HEK293 (cell line): ENCODE results near the gene DAND5.
A peak's percentile ranks its signal among the peaks of the same experiment; 100 is the strongest.

Source experiments
- CTCF ChIA-PET: fragments of 350-600 bp; formaldehyde crosslinking; extraction: SDS; loops from one replicate; lab custom pipeline; 2021; ENCODE audit warnings: antibody characterized with exemption; lab: Yijun Ruan, JAX
- POLR2A ChIA-PET: fragments of 300-600 bp; formaldehyde crosslinking; extraction: SDS; loops from one replicate; lab custom pipeline; 2020; ENCODE audit warnings: antibody characterized with exemption, inconsistent platforms; lab: Yijun Ruan, JAX
- H3K27ac ChIP-seq: fragments of 200-500 bp; sonication (Bioruptor generic); 2 replicates; pipeline ENCODE4 v1.5.1; 2014; ENCODE audit warnings: low read depth, low read length, control low read depth, inconsistent platforms; ENCODE audit errors: extremely low read depth
- H3K36me3 ChIP-seq, 2 experiments: fragments of 200-500 bp in 1 of 2; sonication (Bioruptor generic) in 1 of 2; 1 replicate in 1 of 2; 2 replicates in 1 of 2; pipeline ENCODE4 v1.5.1; 2014 to 2017; ENCODE audit warnings: inconsistent platforms in 2 of 2, low read length in 2 of 2; ENCODE audit not compliant: control insufficient read depth in 2 of 2, insufficient read depth in 1 of 2
- H3K4me1 ChIP-seq: fragments of 200-500 bp; sonication (Bioruptor generic); 2 replicates; pipeline ENCODE4 v1.5.1; 2014; ENCODE audit warnings: mild to moderate bottlenecking, low read length, inconsistent platforms; ENCODE audit not compliant: control insufficient read depth, insufficient read depth
- H3K4me3 ChIP-seq: 2 replicates; pipeline ENCODE4 v1.5.1; 2011; ENCODE audit warnings: low read depth, mild to moderate bottlenecking, control low read depth, low read length, moderate library complexity
- H3K9me3 ChIP-seq: fragments of 200-500 bp; sonication (Bioruptor generic); 2 replicates; pipeline ENCODE4 v1.5.1; 2014; ENCODE audit warnings: low read depth, low read length, inconsistent platforms; ENCODE audit not compliant: control insufficient read depth, insufficient read depth
- EGR2 ChIP-seq: fragments of 450-650 bp; formaldehyde crosslinking; IDR thresholded peaks from 2 replicates; pipeline ENCODE4 v1.5.1; 2016; ENCODE audit warnings: low read depth, missing biosample characterization, missing genetic modification characterization
- HOXA7 ChIP-seq: sonication (generic); formaldehyde crosslinking; IDR thresholded peaks from 2 replicates; pipeline ENCODE4 v1.8.1; 2022; ENCODE audit warnings: missing genetic modification reagents, borderline replicate concordance
- KLF7 ChIP-seq: fragments of 450-650 bp; formaldehyde crosslinking; IDR thresholded peaks from 2 replicates; pipeline ENCODE4 v1.5.1; 2016; ENCODE audit warnings: missing biosample characterization, missing genetic modification characterization, borderline replicate concordance
- KLF9 ChIP-seq: fragments of 450-650 bp; formaldehyde crosslinking; IDR thresholded peaks from 2 replicates; pipeline ENCODE4 v1.5.1; 2016; ENCODE audit warnings: missing biosample characterization, missing genetic modification characterization, low read depth
- PRDM1 ChIP-seq: fragments of 450-650 bp; formaldehyde crosslinking; IDR thresholded peaks from 2 replicates; pipeline ENCODE4; 2016; ENCODE audit warnings: missing biosample characterization, missing genetic modification characterization
- ZBTB20 ChIP-seq: fragments of 450-650 bp; formaldehyde crosslinking; IDR thresholded peaks from 2 replicates; pipeline ENCODE4 v1.5.1; 2016; ENCODE audit warnings: missing biosample characterization, missing genetic modification characterization
- ZBTB21 ChIP-seq: fragments of 450-650 bp; formaldehyde crosslinking; IDR thresholded peaks from 2 replicates; pipeline ENCODE4 v1.5.1; 2017; ENCODE audit warnings: missing biosample characterization, missing genetic modification characterization
- ZFHX2 ChIP-seq: fragments of 450-650 bp; formaldehyde crosslinking; conservative IDR thresholded peaks from 2 replicates; pipeline ENCODE4 v1.5.1; 2016; ENCODE audit warnings: missing biosample characterization, missing genetic modification characterization
- ZNF157 ChIP-seq: fragments of 450-650 bp; formaldehyde crosslinking; IDR thresholded peaks from 2 replicates; pipeline ENCODE4 v1.5.1; 2016; ENCODE audit warnings: missing biosample characterization, missing genetic modification characterization
- ZNF214 ChIP-seq: fragments of 450-650 bp; formaldehyde crosslinking; IDR thresholded peaks from 2 replicates; pipeline ENCODE4 v1.5.1; 2017; ENCODE audit warnings: missing biosample characterization, mild to moderate bottlenecking, missing genetic modification characterization, borderline replicate concordance
- ZNF24 ChIP-seq: fragments of 450-650 bp; formaldehyde crosslinking; IDR thresholded peaks from 2 replicates; pipeline ENCODE4 v1.5.1; 2016; ENCODE audit warnings: missing biosample characterization, missing genetic modification characterization
- ZNF324 ChIP-seq: fragments of 450-650 bp; formaldehyde crosslinking; IDR thresholded peaks from 2 replicates; pipeline ENCODE4 v1.5.1; 2016; ENCODE audit warnings: missing biosample characterization, missing genetic modification characterization
- ZNF350 ChIP-seq: fragments of 450-650 bp; formaldehyde crosslinking; IDR thresholded peaks from 2 replicates; pipeline ENCODE4 v1.5.0; 2017; ENCODE audit warnings: missing biosample characterization, mild to moderate bottlenecking, missing genetic modification characterization
- ZNF501 ChIP-seq: fragments of 450-650 bp; formaldehyde crosslinking; IDR thresholded peaks from 2 replicates; pipeline ENCODE4 v1.5.1; 2016; ENCODE audit warnings: missing biosample characterization, missing genetic modification characterization
- ZNF521 ChIP-seq: fragments of 450-650 bp; formaldehyde crosslinking; IDR thresholded peaks from 2 replicates; pipeline ENCODE4 v1.5.1; 2017; ENCODE audit warnings: missing biosample characterization, mild to moderate bottlenecking, missing genetic modification characterization
- ZNF76 ChIP-seq: fragments of 450-650 bp; formaldehyde crosslinking; IDR thresholded peaks from 2 replicates; pipeline ENCODE4; 2016; ENCODE audit warnings: low read depth, missing biosample characterization, missing genetic modification characterization, borderline replicate concordance
- TF ChIP-seq, protein P1 (sequence below): fragments of 450-650 bp; formaldehyde crosslinking; IDR thresholded peaks from 2 replicates; pipeline ENCODE4 v1.5.1; 2016; ENCODE audit warnings: missing biosample characterization, missing genetic modification characterization
- TF ChIP-seq, protein P2 (sequence below): fragments of 450-650 bp; formaldehyde crosslinking; IDR thresholded peaks from 2 replicates; pipeline ENCODE4 v1.5.1; 2017; ENCODE audit warnings: missing biosample characterization, missing genetic modification characterization
- TF ChIP-seq, protein P3 (sequence below): fragments of 450-650 bp; formaldehyde crosslinking; IDR thresholded peaks from 2 replicates; pipeline ENCODE4 v1.5.1; 2016; ENCODE audit warnings: missing biosample characterization, missing genetic modification characterization
- TF ChIP-seq, protein P4 (sequence below): fragments of 450-650 bp; formaldehyde crosslinking; IDR thresholded peaks from 2 replicates; pipeline ENCODE4 v1.5.1; 2016; ENCODE audit warnings: missing biosample characterization, missing genetic modification characterization
- TF ChIP-seq, protein P5 (sequence below): fragments of 450-650 bp; formaldehyde crosslinking; IDR thresholded peaks from 2 replicates; pipeline ENCODE4 v1.5.1; 2017; ENCODE audit warnings: missing biosample characterization, missing genetic modification characterization
- TF ChIP-seq, protein P6 (sequence below): fragments of 450-650 bp; formaldehyde crosslinking; IDR thresholded peaks from 2 replicates; pipeline ENCODE4 v1.5.1; 2017; ENCODE audit warnings: missing biosample characterization, mild to moderate bottlenecking, missing genetic modification characterization, moderate library complexity
- TF ChIP-seq, protein P7 (sequence below): fragments of 450-650 bp; formaldehyde crosslinking; IDR thresholded peaks from 2 replicates; pipeline ENCODE4 v1.5.1; 2016; ENCODE audit warnings: missing biosample characterization, missing genetic modification characterization
- TF ChIP-seq, protein P8 (sequence below): fragments of 450-650 bp; formaldehyde crosslinking; IDR thresholded peaks from 2 replicates; pipeline ENCODE4 v1.5.1; 2016; ENCODE audit warnings: missing biosample characterization, missing genetic modification characterization

DAND5 gene

DNA sequence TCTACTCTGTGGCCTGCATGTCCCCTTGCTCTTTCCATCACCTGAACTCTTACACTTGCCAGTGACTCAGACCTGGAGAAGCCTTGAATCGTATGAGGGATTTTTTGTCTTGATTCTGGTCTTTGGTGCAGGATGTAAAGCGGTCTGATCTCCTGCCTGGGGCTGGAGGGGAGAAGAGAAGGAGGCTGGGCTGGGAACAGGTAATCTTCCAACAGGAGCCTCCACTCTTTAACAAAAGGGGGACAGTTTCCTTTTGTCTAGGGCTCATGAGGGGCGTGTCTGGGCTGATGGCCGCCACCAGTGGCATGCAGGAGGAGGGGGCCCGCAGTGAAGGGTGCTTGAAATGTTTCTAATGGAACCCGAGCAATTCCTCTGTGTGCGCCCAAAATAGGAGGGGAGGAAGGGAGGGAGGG lies 50.6 kb downstream of the DAND5 start (continued):
- TF ChIP-seq, protein P1, sequence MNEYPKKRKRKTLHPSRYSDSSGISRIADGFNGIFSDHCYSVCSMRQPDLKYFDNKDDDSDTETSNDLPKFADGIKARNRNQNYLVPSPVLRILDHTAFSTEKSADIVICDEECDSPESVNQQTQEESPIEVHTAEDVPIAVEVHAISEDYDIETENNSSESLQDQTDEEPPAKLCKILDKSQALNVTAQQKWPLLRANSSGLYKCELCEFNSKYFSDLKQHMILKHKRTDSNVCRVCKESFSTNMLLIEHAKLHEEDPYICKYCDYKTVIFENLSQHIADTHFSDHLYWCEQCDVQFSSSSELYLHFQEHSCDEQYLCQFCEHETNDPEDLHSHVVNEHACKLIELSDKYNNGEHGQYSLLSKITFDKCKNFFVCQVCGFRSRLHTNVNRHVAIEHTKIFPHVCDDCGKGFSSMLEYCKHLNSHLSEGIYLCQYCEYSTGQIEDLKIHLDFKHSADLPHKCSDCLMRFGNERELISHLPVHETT (tag by site-specific recombination), result no peak
- TF ChIP-seq ZNF214 (tag by site-specific recombination) (no peak), HOXA7 (CRISPR knock-in tag) (no peak), PRDM1 (no peak)
- TF ChIP-seq, protein P2, sequence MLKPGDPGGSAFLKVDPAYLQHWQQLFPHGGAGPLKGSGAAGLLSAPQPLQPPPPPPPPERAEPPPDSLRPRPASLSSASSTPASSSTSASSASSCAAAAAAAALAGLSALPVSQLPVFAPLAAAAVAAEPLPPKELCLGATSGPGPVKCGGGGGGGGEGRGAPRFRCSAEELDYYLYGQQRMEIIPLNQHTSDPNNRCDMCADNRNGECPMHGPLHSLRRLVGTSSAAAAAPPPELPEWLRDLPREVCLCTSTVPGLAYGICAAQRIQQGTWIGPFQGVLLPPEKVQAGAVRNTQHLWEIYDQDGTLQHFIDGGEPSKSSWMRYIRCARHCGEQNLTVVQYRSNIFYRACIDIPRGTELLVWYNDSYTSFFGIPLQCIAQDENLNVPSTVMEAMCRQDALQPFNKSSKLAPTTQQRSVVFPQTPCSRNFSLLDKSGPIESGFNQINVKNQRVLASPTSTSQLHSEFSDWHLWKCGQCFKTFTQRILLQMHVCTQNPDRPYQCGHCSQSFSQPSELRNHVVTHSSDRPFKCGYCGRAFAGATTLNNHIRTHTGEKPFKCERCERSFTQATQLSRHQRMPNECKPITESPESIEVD, result no peak
- TF ChIP-seq, all 188 proteins: peak for 0

DNA sequence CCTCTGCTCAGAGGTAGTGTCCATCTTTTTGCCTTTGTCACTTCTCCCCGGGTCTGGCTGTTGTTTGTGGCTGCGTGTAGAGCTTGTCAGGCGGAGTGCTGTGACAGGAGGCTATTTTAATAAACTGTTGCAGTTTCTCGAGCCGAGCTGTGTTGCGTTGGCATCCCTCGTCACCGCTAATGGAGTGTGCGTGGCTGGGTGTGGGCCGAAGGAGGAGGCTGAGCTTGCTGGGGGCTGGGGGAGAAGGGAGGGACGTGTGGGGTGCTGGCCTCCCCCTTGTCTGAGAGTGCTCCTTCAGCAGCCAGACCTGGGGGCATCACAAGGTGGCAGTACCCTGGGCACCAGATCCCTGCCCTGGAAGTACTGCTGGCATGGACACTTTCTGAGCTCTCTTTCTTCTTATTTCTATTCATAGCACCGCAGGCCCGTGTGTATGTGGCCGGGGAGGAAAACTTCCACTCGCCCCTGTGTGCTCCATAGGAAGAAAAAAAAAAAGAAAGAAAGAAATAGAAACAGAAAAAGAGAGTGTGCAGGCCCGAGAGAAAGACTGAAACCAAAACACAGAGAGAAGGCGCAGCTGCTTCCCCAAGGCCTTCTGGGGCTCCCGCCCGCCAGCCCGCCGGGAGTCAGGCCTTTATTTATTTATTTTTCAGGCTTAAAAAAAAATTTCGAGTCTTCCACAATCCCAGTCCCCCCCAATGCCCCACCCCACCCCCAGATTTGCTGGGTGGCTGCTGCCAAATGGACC lies 52.9 kb downstream of the DAND5 start:
- Histone ChIP-seq H3K4me1 (peaks cover 14% of the 10 kb centered on the region), H3K4me3 (no peak overlapping the region), H3K9me3 (no peaks in the 10 kb centered on the region), H3K27ac (0 out of 2 replicates have a peak overlapping the region, but pooled peaks have one; percentile 5), H3K36me3 (no peaks in the 10 kb centered on the region)
- POLR2A ChIA-PET, result no interaction called here
- CTCF ChIA-PET, result interaction anchor here (1.0 to 2.7 kb wide), 5 partner anchors 10 to 244 kb away, joined by 4 to 12 read pairs (median 5); no protein-coding TSS in a partner anchor
- TF ChIP-seq, protein P3, sequence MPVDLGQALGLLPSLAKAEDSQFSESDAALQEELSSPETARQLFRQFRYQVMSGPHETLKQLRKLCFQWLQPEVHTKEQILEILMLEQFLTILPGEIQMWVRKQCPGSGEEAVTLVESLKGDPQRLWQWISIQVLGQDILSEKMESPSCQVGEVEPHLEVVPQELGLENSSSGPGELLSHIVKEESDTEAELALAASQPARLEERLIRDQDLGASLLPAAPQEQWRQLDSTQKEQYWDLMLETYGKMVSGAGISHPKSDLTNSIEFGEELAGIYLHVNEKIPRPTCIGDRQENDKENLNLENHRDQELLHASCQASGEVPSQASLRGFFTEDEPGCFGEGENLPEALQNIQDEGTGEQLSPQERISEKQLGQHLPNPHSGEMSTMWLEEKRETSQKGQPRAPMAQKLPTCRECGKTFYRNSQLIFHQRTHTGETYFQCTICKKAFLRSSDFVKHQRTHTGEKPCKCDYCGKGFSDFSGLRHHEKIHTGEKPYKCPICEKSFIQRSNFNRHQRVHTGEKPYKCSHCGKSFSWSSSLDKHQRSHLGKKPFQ (tag by site-specific recombination), result no peak
- TF ChIP-seq, protein P4, sequence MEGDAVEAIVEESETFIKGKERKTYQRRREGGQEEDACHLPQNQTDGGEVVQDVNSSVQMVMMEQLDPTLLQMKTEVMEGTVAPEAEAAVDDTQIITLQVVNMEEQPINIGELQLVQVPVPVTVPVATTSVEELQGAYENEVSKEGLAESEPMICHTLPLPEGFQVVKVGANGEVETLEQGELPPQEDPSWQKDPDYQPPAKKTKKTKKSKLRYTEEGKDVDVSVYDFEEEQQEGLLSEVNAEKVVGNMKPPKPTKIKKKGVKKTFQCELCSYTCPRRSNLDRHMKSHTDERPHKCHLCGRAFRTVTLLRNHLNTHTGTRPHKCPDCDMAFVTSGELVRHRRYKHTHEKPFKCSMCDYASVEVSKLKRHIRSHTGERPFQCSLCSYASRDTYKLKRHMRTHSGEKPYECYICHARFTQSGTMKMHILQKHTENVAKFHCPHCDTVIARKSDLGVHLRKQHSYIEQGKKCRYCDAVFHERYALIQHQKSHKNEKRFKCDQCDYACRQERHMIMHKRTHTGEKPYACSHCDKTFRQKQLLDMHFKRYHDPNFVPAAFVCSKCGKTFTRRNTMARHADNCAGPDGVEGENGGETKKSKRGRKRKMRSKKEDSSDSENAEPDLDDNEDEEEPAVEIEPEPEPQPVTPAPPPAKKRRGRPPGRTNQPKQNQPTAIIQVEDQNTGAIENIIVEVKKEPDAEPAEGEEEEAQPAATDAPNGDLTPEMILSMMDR, result no peak
- TF ChIP-seq ZNF76 (no peak), ZNF521 (tag by site-specific recombination) (no peak), EGR2 (0 out of 2 replicates have a peak, but pooled peaks have one; percentile 14), ZNF157 (tag by site-specific recombination) (no peak), ZFHX2 (peak; percentile 15; the same call in 1 of the 2 replicates), ZNF24 (tag by site-specific recombination) (no peak), KLF9 (tag by site-specific recombination) (no peak), KLF7 (tag by site-specific recombination) (no peak), ZBTB20 (tag by site-specific recombination) (peak; percentile 32; the same call in 1 of the 2 replicates), ZNF350 (tag by site-specific recombination) (no peak), ZBTB21 (tag by site-specific recombination) (no peak), ZNF324 (tag by site-specific recombination) (no peak), ZNF501 (tag by site-specific recombination) (no peak)
- TF ChIP-seq, protein P5, sequence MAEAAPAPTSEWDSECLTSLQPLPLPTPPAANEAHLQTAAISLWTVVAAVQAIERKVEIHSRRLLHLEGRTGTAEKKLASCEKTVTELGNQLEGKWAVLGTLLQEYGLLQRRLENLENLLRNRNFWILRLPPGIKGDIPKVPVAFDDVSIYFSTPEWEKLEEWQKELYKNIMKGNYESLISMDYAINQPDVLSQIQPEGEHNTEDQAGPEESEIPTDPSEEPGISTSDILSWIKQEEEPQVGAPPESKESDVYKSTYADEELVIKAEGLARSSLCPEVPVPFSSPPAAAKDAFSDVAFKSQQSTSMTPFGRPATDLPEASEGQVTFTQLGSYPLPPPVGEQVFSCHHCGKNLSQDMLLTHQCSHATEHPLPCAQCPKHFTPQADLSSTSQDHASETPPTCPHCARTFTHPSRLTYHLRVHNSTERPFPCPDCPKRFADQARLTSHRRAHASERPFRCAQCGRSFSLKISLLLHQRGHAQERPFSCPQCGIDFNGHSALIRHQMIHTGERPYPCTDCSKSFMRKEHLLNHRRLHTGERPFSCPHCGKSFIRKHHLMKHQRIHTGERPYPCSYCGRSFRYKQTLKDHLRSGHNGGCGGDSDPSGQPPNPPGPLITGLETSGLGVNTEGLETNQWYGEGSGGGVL (tag by site-specific recombination), result no peak
- TF ChIP-seq, protein P6, sequence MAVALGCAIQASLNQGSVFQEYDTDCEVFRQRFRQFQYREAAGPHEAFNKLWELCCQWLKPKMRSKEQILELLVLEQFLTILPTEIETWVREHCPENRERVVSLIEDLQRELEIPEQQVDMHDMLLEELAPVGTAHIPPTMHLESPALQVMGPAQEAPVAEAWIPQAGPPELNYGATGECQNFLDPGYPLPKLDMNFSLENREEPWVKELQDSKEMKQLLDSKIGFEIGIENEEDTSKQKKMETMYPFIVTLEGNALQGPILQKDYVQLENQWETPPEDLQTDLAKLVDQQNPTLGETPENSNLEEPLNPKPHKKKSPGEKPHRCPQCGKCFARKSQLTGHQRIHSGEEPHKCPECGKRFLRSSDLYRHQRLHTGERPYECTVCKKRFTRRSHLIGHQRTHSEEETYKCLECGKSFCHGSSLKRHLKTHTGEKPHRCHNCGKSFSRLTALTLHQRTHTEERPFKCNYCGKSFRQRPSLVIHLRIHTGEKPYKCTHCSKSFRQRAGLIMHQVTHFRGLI (tag by site-specific recombination), result no peak
- TF ChIP-seq, protein P7, sequence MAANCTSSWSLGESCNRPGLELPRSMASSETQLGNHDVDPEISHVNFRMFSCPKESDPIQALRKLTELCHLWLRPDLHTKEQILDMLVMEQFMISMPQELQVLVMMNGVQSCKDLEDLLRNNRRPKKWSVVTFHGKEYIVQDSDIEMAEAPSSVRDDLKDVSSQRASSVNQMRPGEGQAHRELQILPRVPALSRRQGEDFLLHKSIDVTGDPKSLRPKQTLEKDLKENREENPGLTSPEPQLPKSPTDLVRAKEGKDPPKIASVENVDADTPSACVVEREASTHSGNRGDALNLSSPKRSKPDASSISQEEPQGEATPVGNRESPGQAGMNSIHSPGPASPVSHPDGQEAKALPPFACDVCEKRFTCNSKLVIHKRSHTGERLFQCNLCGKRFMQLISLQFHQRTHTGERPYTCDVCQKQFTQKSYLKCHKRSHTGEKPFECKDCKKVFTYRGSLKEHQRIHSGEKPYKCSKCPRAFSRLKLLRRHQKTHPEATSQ, result no peak
- TF ChIP-seq, protein P8, sequence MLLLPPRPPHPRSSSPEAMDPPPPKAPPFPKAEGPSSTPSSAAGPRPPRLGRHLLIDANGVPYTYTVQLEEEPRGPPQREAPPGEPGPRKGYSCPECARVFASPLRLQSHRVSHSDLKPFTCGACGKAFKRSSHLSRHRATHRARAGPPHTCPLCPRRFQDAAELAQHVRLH (tag by site-specific recombination), result no peak
